HFF-Myc (cell line): ENCODE data around the gene CD99L2.

Experiments used
- DNase-seq: peaks from one replicate; pipeline ENCODE4 v3.0.0-alpha.2; 2011; ENCODE audit warnings: low read depth; ENCODE audit errors: extremely low read depth
- H3K4me3 ChIP-seq: replicated peaks from 2 replicates; pipeline ENCODE4 v1.5.1; 2011; ENCODE audit warnings: low read depth, mild to moderate bottlenecking, control low read depth, low read length
- TF ChIP-seq, protein P1 (sequence below): IDR thresholded peaks from 2 replicates; pipeline ENCODE4 v1.5.1; 2012; ENCODE audit warnings: mild to moderate bottlenecking, low read depth, low read length, control low read depth; ENCODE audit errors: missing control alignments

Gene CD99L2

DNA sequence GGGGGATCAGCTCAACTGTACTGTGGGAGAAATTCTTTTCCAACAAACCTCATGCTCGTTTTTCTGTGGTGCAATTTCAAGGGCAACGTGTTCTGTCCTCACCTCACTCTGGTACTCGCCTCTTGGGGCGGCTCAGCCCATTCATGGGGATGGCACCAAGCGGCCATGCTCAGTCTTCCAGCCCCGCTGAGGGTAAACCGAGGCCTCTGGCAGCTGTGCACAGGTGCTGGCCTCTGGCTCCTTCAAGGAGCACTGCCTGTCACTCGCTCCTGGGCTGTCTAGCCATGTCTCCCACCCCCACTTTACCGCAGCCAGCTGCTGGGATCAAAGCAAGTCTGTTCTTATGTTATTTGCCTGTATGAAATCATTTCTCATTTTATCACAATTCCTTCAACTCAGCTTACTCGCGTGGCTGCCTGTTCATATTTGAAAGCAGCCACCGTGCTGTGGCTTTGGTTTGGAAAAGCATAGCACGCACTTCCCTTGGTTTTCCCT lies 135.1 kb downstream of the CD99L2 start:
- TF ChIP-seq, protein P1, sequence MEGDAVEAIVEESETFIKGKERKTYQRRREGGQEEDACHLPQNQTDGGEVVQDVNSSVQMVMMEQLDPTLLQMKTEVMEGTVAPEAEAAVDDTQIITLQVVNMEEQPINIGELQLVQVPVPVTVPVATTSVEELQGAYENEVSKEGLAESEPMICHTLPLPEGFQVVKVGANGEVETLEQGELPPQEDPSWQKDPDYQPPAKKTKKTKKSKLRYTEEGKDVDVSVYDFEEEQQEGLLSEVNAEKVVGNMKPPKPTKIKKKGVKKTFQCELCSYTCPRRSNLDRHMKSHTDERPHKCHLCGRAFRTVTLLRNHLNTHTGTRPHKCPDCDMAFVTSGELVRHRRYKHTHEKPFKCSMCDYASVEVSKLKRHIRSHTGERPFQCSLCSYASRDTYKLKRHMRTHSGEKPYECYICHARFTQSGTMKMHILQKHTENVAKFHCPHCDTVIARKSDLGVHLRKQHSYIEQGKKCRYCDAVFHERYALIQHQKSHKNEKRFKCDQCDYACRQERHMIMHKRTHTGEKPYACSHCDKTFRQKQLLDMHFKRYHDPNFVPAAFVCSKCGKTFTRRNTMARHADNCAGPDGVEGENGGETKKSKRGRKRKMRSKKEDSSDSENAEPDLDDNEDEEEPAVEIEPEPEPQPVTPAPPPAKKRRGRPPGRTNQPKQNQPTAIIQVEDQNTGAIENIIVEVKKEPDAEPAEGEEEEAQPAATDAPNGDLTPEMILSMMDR = no peak
- H3K4me3 ChIP-seq = no peak overlapping the region
- DNase-seq = no peak

DNA sequence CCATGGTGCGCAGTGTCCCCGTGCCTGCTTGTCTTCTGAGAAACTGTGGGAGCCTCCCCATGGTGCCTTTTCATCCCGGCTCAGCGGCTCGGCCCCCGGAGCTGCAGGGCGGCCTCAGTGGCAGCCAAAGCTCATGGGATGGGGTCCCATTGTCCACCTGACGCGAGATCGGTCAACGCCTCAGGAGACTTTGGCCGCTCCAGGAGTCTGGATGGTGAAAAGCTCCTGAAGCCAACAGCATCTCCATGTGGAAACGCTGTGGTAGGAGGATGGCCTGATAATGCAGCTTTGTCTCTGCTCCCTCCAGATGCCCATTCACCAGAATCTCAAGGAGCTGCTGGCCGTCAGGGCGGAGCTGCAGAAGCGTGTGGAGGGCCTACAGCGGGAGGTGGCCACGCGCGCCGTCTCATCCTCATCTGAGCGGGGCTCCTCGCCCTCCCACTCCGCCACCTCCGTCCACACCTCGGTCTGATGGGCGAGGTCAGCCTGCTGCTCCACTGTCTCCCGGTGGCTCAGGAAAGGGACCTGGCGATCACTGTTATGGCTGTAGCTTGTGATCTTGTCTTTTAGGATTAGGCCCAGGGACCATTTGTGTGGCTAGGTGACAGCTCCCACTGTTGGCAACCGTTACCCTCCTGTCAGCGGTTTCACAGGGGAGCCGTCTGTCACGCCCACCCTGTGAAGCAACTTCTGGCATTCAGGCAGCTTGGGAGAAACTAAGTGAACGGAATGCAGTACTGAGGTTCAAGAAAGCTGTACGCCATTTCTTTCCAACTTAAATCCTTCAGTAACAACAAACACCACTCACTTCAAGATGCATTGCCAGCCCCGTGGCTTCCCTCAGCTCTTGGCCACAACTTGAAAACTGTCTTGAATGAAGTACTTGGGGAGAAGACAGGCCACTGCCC lies 136.0 kb downstream of the CD99L2 start:
- TF ChIP-seq, protein P1 = no peak
- no peak overlapping the region for H3K4me3 ChIP-seq
- DNase-seq = no peak

DNA sequence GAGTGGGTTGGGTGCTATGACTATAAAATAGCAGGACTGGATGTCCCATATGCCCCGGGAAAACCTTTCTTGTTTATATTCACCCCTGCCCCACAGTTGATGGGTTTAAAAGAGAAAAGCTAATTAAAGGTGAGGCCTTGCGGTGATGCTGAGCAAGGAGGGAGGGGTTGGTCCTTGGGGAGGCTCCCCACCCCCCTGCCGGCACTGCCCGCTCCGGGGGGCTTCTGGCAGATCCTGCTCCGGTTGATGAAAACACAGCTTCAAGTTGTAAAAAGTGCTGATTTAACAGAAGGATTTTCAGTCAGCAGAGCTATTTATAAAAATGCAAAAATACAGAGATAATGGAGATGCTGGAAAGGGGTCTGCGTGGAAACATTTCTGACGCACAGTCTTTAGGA lies 136.7 kb downstream of the CD99L2 start:
- DNase-seq = no peak
- no peak overlapping the region for H3K4me3 ChIP-seq
- TF ChIP-seq, protein P1 = no peak

DNA sequence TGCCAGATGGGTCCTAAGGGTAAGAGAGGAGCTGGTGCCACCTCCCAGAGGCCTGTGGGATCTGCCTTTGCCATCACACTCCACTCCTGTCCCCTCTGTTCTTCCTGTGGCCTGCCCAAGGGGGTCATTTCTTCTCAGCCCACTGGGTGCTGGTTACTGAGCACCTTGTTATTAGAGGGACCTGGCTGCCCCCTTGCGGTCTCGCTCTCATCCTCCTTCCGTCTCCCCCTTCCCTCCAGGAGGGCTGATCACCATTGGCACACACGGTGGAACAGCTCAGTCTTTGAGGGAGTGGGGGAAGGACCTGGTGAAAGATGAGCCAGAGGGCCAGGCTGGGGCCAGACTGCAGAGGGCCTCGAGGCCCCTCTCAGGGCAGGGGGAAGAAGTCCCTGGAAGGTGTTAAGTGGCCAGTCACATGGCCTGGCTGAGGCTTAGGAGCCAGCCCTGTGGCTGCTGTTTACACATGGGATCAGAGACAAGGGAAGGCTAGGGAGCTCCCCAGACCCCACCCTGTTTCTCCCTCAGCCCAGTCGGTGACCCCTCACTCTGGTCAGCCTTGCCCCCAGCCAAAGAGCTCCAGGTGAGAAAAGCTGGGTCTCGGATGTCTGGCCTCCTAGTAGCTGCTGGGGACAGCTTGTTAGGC lies 137.2 kb downstream of the CD99L2 start:
- TF ChIP-seq, protein P1 = no peak
- no peak for DNase-seq

DNA sequence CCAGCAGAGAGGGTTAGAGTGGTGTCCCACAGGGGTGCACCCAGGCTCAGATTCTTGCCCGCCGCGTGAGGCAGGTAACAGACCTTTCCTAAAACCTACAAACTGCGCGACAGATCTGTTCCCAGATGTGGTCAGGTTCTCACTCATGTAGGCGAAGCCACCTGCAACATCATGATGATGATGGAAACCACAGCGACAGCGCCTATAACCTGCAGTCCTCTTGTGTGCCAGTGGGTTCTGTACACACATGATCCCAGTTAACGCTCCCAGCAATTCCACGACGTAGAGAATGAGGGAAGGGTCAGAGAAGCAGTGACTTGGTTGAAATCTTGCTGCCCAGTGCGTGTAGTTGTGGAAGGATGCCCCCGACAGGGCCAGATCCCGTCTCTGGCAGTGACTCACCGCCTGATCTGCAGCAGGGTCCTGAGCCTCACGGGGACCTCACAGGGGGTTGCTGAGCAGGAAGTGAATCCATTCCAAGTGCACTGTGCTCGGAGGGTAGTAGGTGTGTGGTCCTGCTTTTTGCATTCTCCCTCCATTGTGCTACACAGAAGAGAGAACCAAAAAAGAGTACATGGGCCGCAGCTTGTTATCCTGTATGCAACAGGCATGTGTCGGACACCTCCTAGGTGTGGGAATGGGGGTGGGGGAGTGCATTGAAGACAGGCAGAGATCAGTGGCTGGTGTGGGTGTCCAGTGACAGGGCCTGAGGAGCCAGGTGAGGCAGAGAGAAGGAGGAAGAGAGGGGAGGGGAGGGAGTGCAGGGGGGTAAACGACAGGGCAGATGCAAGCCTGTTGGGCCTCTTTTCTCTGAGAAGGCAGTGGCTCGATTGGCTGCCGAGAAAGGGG lies 138.7 kb downstream of the CD99L2 start:
- TF ChIP-seq, protein P1 = no peak
- no peak for DNase-seq
- no peak overlapping the region for H3K4me3 ChIP-seq

More for the DNA sequence above, 137.2 kb downstream of the CD99L2 start:
- no peak overlapping the region for H3K4me3 ChIP-seq

DNA sequence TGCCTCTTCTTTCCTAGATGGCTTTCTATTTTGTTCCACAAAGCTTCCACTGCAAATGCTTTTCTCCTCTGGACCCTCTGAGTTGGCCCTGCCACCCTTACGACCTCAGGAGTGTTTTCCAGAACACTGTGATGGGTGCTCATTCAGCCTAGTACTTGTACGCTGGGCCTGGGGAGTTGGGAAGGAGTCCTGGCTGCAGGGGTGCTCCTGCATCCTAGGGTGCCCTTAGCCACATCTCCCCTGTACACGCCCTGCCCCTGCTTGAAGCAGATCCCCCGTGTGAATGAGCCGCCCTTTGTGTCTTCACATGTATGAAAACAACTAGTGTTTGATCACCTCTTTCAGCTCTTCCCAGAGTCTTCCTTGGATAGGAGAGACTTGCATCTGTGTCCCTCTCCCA lies 141.1 kb downstream of the CD99L2 start:
- TF ChIP-seq, protein P1 = no peak
- no peak overlapping the region for H3K4me3 ChIP-seq
- DNase-seq = no peak
